ENCODE measurements around the gene SFXN2. TPM values are rescaled to one million over a fixed set of nuclear protein-coding genes. Genes with fewer than 3 reads are reported as not detected.
"Not testable (repeated sequence)": the region's sequence is repeated elsewhere in the genome, so short reads cannot be mapped to it uniquely, and the experiment has no call there.

The SFXN2 gene
- polyA plus RNA-seq, 1 donor, result 68.1 TPM

- no peak for DNase-seq
Measured at GRCh38 chr10:102678068-102678400, 36.4 kb upstream of the SFXN2 start.

GRCh38 chr10:102678842-102679289 is 35.6 kb upstream of the SFXN2 start:
- DNase-seq, result no peak

- no peak for DNase-seq
Measured at GRCh38 chr10:102679596-102679995, 34.8 kb upstream of the SFXN2 start.

- DNase-seq, result no peak
Measured at GRCh38 chr10:102681696-102682095, 32.7 kb upstream of the SFXN2 start.

GRCh38 chr10:102682416-102682815 is 32.0 kb upstream of the SFXN2 start:
- DNase-seq, result no peak

GRCh38 chr10:102682981-102683380 is 31.5 kb upstream of the SFXN2 start:
- DNase-seq, result no peak

GRCh38 chr10:102683736-102684135 is 30.7 kb upstream of the SFXN2 start:
- DNase-seq, result no peak

- no peak for DNase-seq
Measured at GRCh38 chr10:102691285-102692066, 23.0 kb upstream of the SFXN2 start.

GRCh38 chr10:102695401-102695800 is 19.0 kb upstream of the SFXN2 start:
- DNase-seq, result not testable (repeated sequence)

- DNase-seq, result no peak
Measured at GRCh38 chr10:102696736-102697135, 17.7 kb upstream of the SFXN2 start.

GRCh38 chr10:102698894-102699293 is 15.5 kb upstream of the SFXN2 start:
- no peak for DNase-seq

- DNase-seq, result no peak
Measured at GRCh38 chr10:102701272-102701671, 13.2 kb upstream of the SFXN2 start.

- DNase-seq, result no peak
Measured at GRCh38 chr10:102701796-102702195, 12.6 kb upstream of the SFXN2 start.

- no peak for DNase-seq
Measured at GRCh38 chr10:102702742-102703141, 11.7 kb upstream of the SFXN2 start.

GRCh38 chr10:102704915-102705314 is 9.5 kb upstream of the SFXN2 start:
- DNase-seq, result no peak

- no peak for DNase-seq
Measured at GRCh38 chr10:102705531-102705930, 8.9 kb upstream of the SFXN2 start.

- DNase-seq, result no peak
Measured at GRCh38 chr10:102710609-102711008, 3.8 kb upstream of the SFXN2 start.

GRCh38 chr10:102712089-102712488 is 2.3 kb upstream of the SFXN2 start:
- no peak for DNase-seq

- no peak for DNase-seq
Measured at GRCh38 chr10:102712843-102713538, 1.4 kb upstream of the SFXN2 start.

GRCh38 chr10:102713539-102713813 is 960 bp upstream of the SFXN2 start:
- DNase-seq, result no peak

- peak; percentile 99 for DNase-seq
Measured at GRCh38 chr10:102713814-102714620, 419 bp upstream of the SFXN2 start, which contains the start of gene ARL3. Gene ARL3, minus strand, starts transcription at chr10:102714397. Its CDS starts 122 bp downstream, at chr10:102714275.

- DNase-seq, result no peak
Measured at GRCh38 chr10:102715880-102716279, 1.4 kb downstream of the SFXN2 start.

Measured in left kidney (tissue), 2 donors.